Activated T-cell treated with anti-CD3 and anti-CD28 coated beads, Interleukin-2, amount 50 U/mL, for 72 hours (primary cell): Measurements from ENCODE around the gene TBPL1. TPM values are rescaled to one million over a fixed set of nuclear protein-coding genes. Genes with fewer than 3 reads are reported as not detected.
"Not testable (repeated sequence)": the region's sequence is repeated elsewhere in the genome, so short reads cannot be mapped to it uniquely, and the experiment has no call there.

Experiments used
- ATAC-seq, 2 donors: fragments of 150-1000 bp; cut with Tn5 transposase; replicated peaks in 1 of 2; 2 replicates each; pipeline ENCODE4 v1.10.0; 2021; ENCODE audit warnings: moderate library complexity in 2 of 2, mild to moderate bottlenecking in 1 of 2
- DNase-seq, 2 donors: peaks; one replicate each; pipeline ENCODE4 v3.0.0; 2021 to 2022; ENCODE audit warnings: mixed read lengths in 1 of 2
- H3K27ac Mint-ChIP-seq: one replicate; pipeline ENCODE4 v1.8.0; 2022; ENCODE audit warnings: mild to moderate bottlenecking, moderate library complexity, mixed read lengths
- H3K27me3 Mint-ChIP-seq: one replicate; pipeline ENCODE4 v1.8.0; 2022; ENCODE audit warnings: low read depth, mixed read lengths
- H3K36me3 Mint-ChIP-seq, 2 donors: one replicate each; pipeline ENCODE4 v1.8.0; 2022; ENCODE audit warnings: mixed read lengths in 2 of 2, mild to moderate bottlenecking in 1 of 2; ENCODE audit not compliant: insufficient read depth in 2 of 2
- H3K4me1 Mint-ChIP-seq: one replicate; pipeline ENCODE4 v1.8.0; 2022; ENCODE audit warnings: low read depth, mixed read lengths
- H3K4me3 Mint-ChIP-seq, 2 donors: one replicate each; pipeline ENCODE4 v1.8.0; 2022; ENCODE audit warnings: mild to moderate bottlenecking in 2 of 2, mixed read lengths in 2 of 2, moderate library complexity in 2 of 2
- H3K9me3 Mint-ChIP-seq, 2 donors: one replicate each; pipeline ENCODE4 v1.8.0; 2022; ENCODE audit warnings: mixed read lengths in 2 of 2
- total RNA-seq, 2 donors: library from RNA; stranded (reverse); gene quantifications; one replicate each; pipeline ENCODE4 v1.2.3, GENCODE V29; 2022

Gene TBPL1
- total RNA-seq, 2 donors from 2014 or later, result 32.9 to 34.7 TPM

DNA sequence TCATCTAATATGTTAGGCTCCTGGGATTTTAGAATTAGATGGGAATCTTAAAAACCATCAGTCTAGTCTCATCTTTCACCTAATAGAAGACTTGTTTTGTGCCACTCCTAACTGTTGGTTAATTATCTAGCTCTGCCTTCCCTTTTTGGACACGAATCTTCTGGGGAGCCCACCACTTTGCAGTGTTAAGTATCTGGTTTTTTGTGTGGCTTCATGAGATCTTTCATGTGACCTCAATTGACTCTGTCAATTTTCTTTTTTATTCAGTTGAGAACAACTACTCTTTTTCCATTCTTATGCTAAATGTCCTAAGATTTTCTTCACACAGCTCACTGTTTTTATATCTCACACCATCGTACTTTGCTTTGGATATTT, 16.9 kb downstream of the TBPL1 start:
- DNase-seq, result no peak
- Mint-ChIP-seq H3K27ac (no peak overlapping the region), H3K27me3 (no peaks in the 10 kb centered on the region), H3K4me3 (peak overlapping the region in 1 of 2 donors; percentile 33), H3K36me3 (peaks cover 0 to under 1% of the 10 kb centered on the region in 2 donors), H3K4me1 (peaks cover 49% of the 10 kb centered on the region), H3K9me3 (no peaks in the 10 kb centered on the region)
- no peak for ATAC-seq

DNA sequence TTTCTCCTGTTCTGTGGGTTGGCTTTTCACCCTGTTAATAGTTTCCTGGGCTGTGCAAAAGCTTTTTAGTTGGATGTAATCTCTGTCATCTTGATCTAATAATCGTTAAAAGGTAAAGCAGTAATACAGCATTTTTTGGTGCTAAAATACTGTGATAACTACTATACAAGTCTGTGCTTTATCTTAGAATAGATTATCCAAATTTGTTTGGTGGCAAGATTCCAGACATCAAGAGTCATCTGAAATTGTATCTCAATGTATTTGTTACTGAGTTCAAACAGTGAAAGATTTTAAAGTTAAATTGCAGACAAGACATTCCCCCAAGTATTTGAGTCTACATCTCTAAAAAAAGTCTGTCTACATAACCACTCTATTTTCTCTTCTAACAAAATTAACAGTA, 18.8 kb downstream of the TBPL1 start:
- Mint-ChIP-seq H3K36me3 (peaks cover 0 to 1% of the 10 kb centered on the region in 2 donors), H3K4me1 (peaks cover 37% of the 10 kb centered on the region), H3K4me3 (no peak overlapping the region), H3K9me3 (no peaks in the 10 kb centered on the region), H3K27ac (no peak overlapping the region), H3K27me3 (no peaks in the 10 kb centered on the region)
- no peak for ATAC-seq
- DNase-seq, result no peak

DNA sequence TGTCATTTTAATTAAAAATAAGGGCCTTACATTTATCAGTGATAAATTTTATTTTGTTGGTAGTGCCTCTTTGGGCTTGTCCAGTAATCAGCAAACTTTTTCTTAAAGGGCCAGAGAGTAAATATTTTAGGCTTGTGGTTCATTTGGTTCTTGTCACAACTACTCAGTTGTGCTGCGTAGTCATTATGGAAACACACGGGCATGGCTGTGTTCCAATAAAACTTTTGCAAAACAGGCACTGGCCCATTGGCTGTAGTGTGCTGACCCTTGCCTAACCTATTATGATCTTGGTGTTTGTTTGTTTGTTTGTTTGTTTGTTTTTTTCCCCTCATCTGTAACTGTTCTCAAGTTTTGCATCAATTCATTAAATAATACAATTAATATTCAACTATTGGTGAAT, 19.4 kb downstream of the TBPL1 start:
- no peak for DNase-seq

DNA sequence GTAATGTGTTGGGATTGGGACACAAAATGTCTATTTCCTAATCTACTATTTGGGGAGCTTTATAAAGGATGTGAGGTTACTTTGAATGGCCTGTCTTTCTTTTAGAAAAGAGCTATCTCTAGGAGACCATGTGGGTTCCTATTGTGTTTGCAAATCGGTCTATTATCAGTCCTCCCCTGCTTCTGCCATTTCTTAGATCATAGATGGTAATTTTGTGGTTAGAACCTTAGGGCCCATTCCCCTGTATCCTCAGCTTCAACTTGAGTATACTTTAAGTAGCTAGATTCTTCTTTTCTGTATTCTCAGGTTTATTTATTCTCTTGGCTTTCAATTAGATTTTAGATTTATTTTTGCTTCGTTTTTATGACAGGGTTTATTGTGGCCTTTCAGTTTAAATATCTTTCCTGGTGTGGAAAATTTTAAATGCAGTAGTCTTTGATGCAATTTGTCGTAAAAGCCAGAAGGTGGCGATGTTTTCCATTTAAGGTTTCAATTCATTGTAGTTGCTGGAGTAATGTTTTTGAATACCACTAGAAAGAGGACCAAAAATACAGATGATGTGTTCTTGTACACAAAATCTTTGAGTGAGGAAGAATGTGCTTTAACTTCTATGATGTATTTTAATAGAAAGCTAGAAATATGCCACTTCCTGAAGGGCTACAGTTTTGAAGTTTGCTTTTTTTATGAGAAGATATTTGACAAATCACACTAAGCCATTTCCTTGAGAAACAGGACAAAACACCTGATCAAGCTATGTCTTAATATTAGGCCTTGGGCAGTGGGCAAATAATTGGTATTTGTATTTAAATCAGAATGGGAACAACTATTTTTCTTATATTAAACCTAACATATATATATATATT, 20.3 kb downstream of the TBPL1 start:
- peak overlapping the region in 1 of 2 donors; percentile 18 for H3K4me3 Mint-ChIP-seq
- H3K27me3 Mint-ChIP-seq, result no peaks in the 10 kb centered on the region
- no peaks in the 10 kb centered on the region for H3K9me3 Mint-ChIP-seq
- DNase-seq (no peak), ATAC-seq (peak in 1 of 2 donors; percentile 45)
- H3K27ac Mint-ChIP-seq, result peak overlapping the region; percentile 72
- H3K36me3 Mint-ChIP-seq, result peaks cover 0 to 1% of the 10 kb centered on the region in 2 donors
- peaks cover 35% of the 10 kb centered on the region for H3K4me1 Mint-ChIP-seq

More for the DNA sequence above, 19.4 kb downstream of the TBPL1 start:
- no peak overlapping the region for H3K4me3 Mint-ChIP-seq
- H3K27me3 Mint-ChIP-seq, result no peaks in the 10 kb centered on the region
- no peak for ATAC-seq
- H3K36me3 Mint-ChIP-seq, result peaks cover 0 to 1% of the 10 kb centered on the region in 2 donors
- no peaks in the 10 kb centered on the region for H3K9me3 Mint-ChIP-seq
- H3K27ac Mint-ChIP-seq, result no peak overlapping the region
- peaks cover 34% of the 10 kb centered on the region for H3K4me1 Mint-ChIP-seq

DNA sequence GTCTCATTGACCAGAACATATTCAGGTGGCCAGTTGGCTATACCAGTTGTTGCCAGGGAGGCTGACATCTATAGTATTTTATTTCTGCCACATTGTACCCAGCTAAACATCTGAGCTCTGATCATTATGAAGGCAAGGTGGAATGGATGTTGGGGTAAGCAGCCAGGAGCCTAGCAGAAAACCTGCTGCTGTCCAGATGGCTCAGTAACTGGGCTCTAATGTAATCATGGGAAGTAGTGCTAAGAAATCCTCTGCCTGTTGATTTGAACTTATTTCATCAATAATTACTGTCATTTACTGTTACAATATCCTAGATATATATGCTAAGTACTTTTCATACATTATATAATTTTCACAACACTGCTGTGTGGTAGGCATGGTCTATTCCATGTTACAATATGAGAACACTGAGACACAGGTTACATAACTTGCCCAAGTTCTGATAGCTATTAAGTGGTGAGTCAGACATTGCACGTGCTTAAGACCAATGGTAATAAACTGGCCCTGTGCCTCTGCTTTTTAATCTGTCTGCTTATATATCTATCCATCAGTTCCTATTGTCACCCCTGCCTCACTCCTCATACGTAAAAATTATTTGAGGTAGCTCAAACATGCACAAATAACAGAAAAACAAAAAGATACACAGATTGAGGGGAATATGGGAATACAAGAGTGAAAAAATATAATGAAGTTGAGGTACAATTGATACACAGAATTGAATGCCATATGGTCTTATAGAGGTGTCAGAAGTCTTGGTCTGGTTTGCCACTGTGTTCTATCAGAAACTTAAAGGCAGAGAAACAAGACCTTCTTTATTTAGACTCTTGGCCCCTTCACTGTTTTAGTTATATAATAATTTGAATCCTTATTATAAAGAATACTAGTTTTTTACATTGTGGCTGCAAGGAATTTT, 25.2 kb downstream of the TBPL1 start:
- no peak overlapping the region for H3K4me3 Mint-ChIP-seq
- H3K27ac Mint-ChIP-seq, result no peak overlapping the region
- H3K4me1 Mint-ChIP-seq, result peaks cover 15% of the 10 kb centered on the region
- DNase-seq (no peak), ATAC-seq (no peak)
- H3K36me3 Mint-ChIP-seq, result peaks cover 1 to 7% of the 10 kb centered on the region in 2 donors
- H3K27me3 Mint-ChIP-seq, result no peaks in the 10 kb centered on the region
- H3K9me3 Mint-ChIP-seq, result no peaks in the 10 kb centered on the region

DNA sequence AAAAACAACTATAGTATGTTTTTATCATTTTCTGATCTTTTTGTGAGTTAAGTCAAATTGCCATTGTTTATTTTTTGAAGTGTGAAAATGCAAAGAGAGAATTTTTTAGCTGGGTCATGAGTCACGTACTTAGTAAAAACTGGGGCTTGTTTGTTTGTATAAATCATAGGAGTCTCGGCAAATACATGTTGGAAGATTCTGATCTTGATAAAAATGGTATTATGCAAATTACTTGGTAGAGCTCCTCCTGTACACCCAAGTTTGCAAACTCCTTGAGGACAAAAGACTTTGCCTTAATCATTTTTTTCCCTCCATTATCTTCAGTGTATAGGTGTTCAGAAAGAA, 25.8 kb downstream of the TBPL1 start:
- no peak overlapping the region for H3K4me3 Mint-ChIP-seq
- H3K27ac Mint-ChIP-seq, result peak overlapping the region; percentile 12
- H3K9me3 Mint-ChIP-seq, result no peaks in the 10 kb centered on the region
- H3K36me3 Mint-ChIP-seq, result peaks cover 1 to 7% of the 10 kb centered on the region in 2 donors
- ATAC-seq (no peak), DNase-seq (no peak)
- no peaks in the 10 kb centered on the region for H3K27me3 Mint-ChIP-seq
- peaks cover 16% of the 10 kb centered on the region for H3K4me1 Mint-ChIP-seq

DNA sequence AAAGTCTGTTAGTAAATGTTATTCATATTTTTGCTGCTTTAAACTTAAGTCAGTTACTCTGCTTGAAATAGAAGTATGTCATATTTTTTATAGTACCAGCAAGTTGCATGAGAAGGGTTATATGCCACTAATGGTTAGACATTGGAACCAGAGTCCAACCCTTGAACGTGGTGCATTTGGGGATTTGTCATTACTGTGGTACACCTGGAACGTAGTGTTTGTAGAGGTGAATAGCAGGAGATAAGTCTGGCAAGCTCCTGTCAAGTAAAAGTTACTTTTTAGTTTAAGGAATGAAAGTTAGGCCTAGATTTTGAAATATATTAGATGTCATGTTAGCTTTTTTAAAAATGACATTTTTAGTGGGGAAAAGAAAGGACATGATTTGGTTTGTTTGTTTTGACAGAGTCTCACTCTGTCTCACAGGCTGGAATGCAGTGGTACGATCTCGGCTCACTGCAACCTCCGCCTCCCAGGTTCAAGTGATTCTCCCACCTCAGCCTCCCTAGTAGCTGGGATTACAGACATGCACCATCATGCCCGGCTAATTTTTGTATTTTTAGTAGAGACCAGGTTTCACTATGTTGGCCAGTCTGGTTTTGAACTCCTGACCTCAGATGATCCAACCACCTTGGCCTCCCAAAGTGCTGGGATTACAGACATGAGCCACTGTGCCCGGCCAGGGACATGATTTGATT, 26.4 kb downstream of the TBPL1 start:
- not testable (repeated sequence) for H3K27me3 Mint-ChIP-seq, H3K36me3 Mint-ChIP-seq, H3K9me3 Mint-ChIP-seq, ATAC-seq, H3K4me3 Mint-ChIP-seq, DNase-seq
- Mint-ChIP-seq H3K27ac (peak overlapping the region; percentile 12), H3K4me1 (peaks cover 20% of the 10 kb centered on the region)

DNA sequence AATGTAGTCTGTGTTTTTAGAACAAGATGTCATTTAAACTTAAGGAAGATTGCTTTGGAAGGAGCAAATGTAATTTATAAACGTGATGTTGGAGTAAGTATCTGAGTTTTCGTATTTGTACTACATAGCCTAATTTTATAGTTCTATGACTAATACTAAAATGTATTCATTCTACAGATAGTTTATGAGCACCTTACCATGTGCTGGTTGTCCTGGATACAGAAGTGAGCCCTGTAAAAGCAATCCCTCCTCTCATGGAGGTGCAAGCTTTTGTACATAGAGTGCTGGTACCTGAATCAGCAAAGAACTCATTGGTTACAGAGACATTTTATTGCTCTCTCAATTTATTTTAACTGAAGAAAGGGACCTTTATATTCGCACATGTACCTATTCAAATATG, 27.1 kb downstream of the TBPL1 start:
- DNase-seq, result no peak
- no peaks in the 10 kb centered on the region for H3K27me3 Mint-ChIP-seq
- peaks cover 20% of the 10 kb centered on the region for H3K4me1 Mint-ChIP-seq
- H3K36me3 Mint-ChIP-seq, result peaks cover 0 to 11% of the 10 kb centered on the region in 2 donors
- H3K27ac Mint-ChIP-seq, result no peak overlapping the region
- H3K9me3 Mint-ChIP-seq, result no peaks in the 10 kb centered on the region
- ATAC-seq, result no peak
- no peak overlapping the region for H3K4me3 Mint-ChIP-seq

DNA sequence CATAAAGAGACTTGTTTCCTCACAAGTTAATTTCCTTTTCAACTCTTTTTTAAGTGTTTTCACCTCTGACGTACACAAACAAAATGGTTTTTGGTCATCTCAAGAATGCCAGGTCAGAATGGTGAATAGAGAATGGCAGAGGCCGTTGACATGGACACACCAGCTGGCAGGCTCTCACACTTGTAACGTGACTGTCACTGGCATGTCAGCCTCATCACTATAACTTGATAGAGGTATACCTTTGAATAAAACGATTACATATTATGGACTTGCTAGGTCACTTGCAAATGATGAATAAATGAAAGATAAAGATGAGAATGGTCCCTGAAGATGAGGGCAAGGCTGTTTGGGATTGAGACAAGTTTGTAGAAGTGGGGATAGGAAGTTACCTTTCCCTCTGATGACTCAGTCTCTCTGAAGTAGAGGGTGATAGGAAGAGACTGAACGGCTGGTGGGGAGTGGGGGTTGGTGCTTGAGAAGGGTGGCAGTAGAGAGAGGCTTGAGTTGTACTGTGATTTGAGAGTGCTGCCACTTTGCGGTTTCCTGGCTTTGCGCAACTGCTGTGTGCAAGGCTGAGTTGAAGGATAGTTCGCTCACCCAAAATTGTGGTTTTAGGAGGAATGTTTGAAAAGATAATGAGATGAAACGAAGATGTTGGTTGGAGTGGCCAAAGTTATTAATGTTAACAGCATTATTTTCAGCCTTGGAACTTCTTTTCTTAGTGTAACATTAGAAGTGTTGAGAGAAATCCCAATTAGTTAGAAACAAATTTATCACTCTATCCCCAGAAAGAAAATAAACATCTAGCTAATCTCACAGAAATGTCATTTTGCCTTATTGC, 30.3 kb downstream of the TBPL1 start:
- peak overlapping the region in 1 of 2 donors; percentile 33 for H3K4me3 Mint-ChIP-seq

DNA sequence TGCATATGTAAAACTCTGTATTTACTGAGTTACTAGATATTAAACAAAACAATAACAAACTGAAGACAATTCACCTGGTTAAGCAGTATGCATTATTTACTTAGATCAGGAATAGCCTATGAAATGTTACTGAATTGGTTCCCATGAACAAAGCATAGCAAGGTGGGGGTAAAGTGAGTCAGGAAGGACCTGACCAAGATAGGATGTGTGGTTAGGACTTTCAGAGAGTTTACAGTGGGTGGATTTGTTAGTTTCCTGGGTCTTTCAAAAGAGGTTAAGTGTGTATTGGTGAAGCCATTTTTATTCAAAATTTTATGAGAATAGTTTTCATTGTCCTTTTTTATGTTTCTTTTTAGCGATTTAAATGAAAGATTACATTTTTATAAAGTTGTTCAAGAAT, 32.9 kb downstream of the TBPL1 start:
- DNase-seq, result no peak

More for the DNA sequence above, 30.3 kb downstream of the TBPL1 start:
- Mint-ChIP-seq H3K9me3 (no peaks in the 10 kb centered on the region), H3K36me3 (peaks cover 4 to 23% of the 10 kb centered on the region in 2 donors), H3K4me1 (peaks cover 28% of the 10 kb centered on the region), H3K27ac (no peak overlapping the region), H3K27me3 (no peaks in the 10 kb centered on the region)
- peak; percentile 42 to 49 for DNase-seq
- ATAC-seq, result peak; percentile 90 to 96

DNA sequence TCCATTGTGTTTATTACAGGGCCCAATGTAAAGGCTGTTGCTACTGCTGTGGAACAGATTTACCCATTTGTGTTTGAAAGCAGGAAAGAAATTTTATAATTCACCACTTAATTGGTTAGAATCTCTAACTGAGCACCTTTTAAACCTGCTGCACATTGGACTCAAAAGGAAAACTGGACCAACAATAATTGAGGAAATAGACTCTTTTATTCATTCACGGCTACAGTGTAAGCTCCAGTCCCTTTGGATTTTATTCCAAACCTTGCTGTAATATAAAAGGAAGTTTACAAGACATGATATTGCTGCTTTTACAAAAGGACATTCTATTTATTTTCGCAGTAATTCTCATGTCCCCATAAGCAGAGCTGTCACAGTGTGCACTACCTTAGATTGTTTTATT, 33.9 kb downstream of the TBPL1 start:
- ATAC-seq (no peak), DNase-seq (no peak)
- Mint-ChIP-seq H3K36me3 (peaks cover 4 to 18% of the 10 kb centered on the region in 2 donors), H3K4me1 (peaks cover 25% of the 10 kb centered on the region), H3K4me3 (no peak overlapping the region), H3K9me3 (no peaks in the 10 kb centered on the region), H3K27ac (no peak overlapping the region), H3K27me3 (no peaks in the 10 kb centered on the region)

More for the DNA sequence above, 32.9 kb downstream of the TBPL1 start:
- peak; percentile 72 to 74 for ATAC-seq
- peak overlapping the region; percentile 77 for H3K27ac Mint-ChIP-seq
- H3K36me3 Mint-ChIP-seq, result peaks cover 4 to 23% of the 10 kb centered on the region in 2 donors
- no peak overlapping the region for H3K4me3 Mint-ChIP-seq
- peaks cover 25% of the 10 kb centered on the region for H3K4me1 Mint-ChIP-seq
- H3K9me3 Mint-ChIP-seq, result no peaks in the 10 kb centered on the region
- no peaks in the 10 kb centered on the region for H3K27me3 Mint-ChIP-seq

DNA sequence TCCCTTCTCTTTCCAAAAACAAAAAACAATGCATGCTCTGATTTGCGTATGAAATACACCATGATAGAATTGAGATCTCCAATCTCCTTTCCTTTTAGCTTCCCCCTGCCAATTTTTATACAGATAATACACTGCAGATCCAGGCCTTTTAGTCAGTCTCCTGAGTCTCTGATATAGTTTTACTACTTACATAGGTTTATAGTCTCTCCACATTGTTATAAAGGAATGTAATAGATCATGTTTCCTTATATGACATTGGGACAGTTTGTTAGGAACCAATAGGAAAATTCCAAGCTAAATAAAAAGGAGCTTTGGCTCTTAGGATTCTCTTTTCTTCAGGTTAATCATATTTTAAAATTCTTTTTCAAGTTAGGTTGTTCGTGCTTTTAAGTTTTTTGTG, 36.5 kb downstream of the TBPL1 start:
- ATAC-seq (no peak), DNase-seq (no peak)
- Mint-ChIP-seq H3K9me3 (no peaks in the 10 kb centered on the region), H3K27ac (no peak overlapping the region), H3K27me3 (no peaks in the 10 kb centered on the region), H3K4me1 (peaks cover 11% of the 10 kb centered on the region), H3K4me3 (no peak overlapping the region), H3K36me3 (peaks cover 4 to 16% of the 10 kb centered on the region in 2 donors)
